Esophagus (tissue), 2 donors: ENCODE measurements around the gene TMEM181. TPM values are rescaled to one million over a fixed set of nuclear protein-coding genes. Genes with fewer than 3 reads are reported as not detected.
"Not testable (repeated sequence)": the region's sequence is repeated elsewhere in the genome, so short reads cannot be mapped to it uniquely, and the experiment has no call there.

Source experiments
- H3K27ac ChIP-seq, 2 donors: one replicate each; pipeline ENCODE4 v1.5.1; 2013; ENCODE audit warnings: low read depth in 2 of 2, mild to moderate bottlenecking in 2 of 2, inconsistent platforms in 1 of 2, low read length in 1 of 2, moderate library complexity in 1 of 2
- H3K27me3 ChIP-seq, 2 donors: one replicate each; pipeline ENCODE4 v1.6.1; 2013; ENCODE audit warnings: low read length in 2 of 2, control low read depth in 1 of 2, mild to moderate bottlenecking in 1 of 2; ENCODE audit not compliant: insufficient read depth in 2 of 2, control insufficient read depth in 1 of 2
- H3K36me3 ChIP-seq, 2 donors: one replicate each; pipeline ENCODE4 v1.6.1; 2013; ENCODE audit warnings: low read length in 1 of 2; ENCODE audit not compliant: control insufficient read depth in 2 of 2, insufficient read depth in 2 of 2
- H3K4me1 ChIP-seq, 2 donors: one replicate each; pipeline ENCODE4 v1.6.1; 2013; ENCODE audit warnings: low read length in 1 of 2; ENCODE audit not compliant: control insufficient read depth in 2 of 2, insufficient read depth in 2 of 2
- H3K4me3 ChIP-seq, 2 donors: one replicate each; pipeline ENCODE4 v1.5.1; 2013; ENCODE audit warnings: low read length in 2 of 2, mild to moderate bottlenecking in 2 of 2, low read depth in 1 of 2, moderate library complexity in 1 of 2
- H3K9me3 ChIP-seq, 2 donors: one replicate each; pipeline ENCODE4 v1.6.1; 2013; ENCODE audit warnings: mild to moderate bottlenecking in 2 of 2, low read depth in 1 of 2, low read length in 1 of 2, moderate library complexity in 1 of 2; ENCODE audit not compliant: control insufficient read depth in 2 of 2, insufficient read depth in 1 of 2
- WGBS, 2 donors: extraction: QIAGEN DNeasy Blood & Tissue Kit; methylation state at CpG; one replicate each; pipeline ENCODE4 v1.1.7; 2013; 5-methylcytosine and 5-hydroxymethylcytosine counted together
- polyA plus RNA-seq, 2 donors: library from polyadenylated mRNA; stranded (reverse); fragments of 200-250 nt; gene quantifications; one replicate each; pipeline ENCODE4 v1.2.3, GENCODE V29; 2013
- donor health status: healthy with polysubstance abuse.
- donor health status: Bipolar disorder and iron deficiency.

The TMEM181 gene
- polyA plus RNA-seq, 2 donors, result 7.9 to 9.3 TPM

GRCh38 chr6:158662954-158663624 is 103.2 kb downstream of the TMEM181 start:
- WGBS, 2 donors, result 41 to 46% methylated on average over 27 of the region's 27 CpGs
- Histone ChIP-seq H3K36me3 (no peaks in the 10 kb centered on the region), H3K27me3 (no peaks in the 10 kb centered on the region), H3K27ac (peak overlapping the region; percentile 80 to 90), H3K9me3 (no peaks in the 10 kb centered on the region), H3K4me1 (peaks cover 0 to 8% of the 10 kb centered on the region in 2 donors), H3K4me3 (peak overlapping the region; percentile 47 to 54)

DNA sequence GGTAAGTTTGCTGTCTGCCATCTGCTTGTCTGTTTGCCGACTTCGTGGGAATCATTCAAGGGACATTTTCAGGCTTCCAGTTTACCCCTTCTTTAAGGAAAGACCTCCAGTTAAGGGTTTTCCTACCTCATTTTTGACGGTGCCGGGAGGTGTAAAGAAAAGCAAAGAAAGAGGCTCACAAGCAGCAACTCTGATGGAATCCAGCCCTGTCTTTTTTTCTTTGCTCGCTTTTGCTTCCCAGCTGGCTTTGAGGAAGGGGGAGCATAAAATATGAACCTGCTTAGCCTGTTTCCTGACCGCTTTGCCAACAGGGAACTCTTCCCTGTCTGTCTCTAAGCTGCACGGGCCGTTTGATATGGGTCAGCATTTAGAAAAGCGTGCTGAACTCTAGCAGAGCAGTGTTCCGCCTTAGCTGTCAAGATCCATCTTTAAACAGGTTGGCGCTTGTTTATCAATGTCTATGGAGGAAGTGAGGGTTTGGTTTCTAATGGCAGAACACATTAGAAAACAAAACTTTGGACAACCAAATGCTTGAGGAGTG is 103.8 kb downstream of the TMEM181 start:
- Histone ChIP-seq H3K36me3 (no peaks in the 10 kb centered on the region), H3K4me3 (peak overlapping the region; percentile 47 to 54), H3K4me1 (peaks cover 0 to 13% of the 10 kb centered on the region in 2 donors), H3K27ac (peak overlapping the region; percentile 80 to 90), H3K27me3 (no peaks in the 10 kb centered on the region), H3K9me3 (no peaks in the 10 kb centered on the region)
- WGBS, 2 donors, result 32 to 37% methylated on average over 11 of the region's 11 CpGs

- WGBS, 2 donors, result 95 to 97% methylated on average over 18 of the region's 18 CpGs
- H3K27ac ChIP-seq, result peak overlapping the region in 1 of 2 donors; percentile 42
- no peaks in the 10 kb centered on the region for H3K36me3 ChIP-seq
- no peaks in the 10 kb centered on the region for H3K27me3 ChIP-seq
- H3K4me1 ChIP-seq, result peaks cover 0 to 13% of the 10 kb centered on the region in 2 donors
- H3K4me3 ChIP-seq, result no peak overlapping the region
- no peaks in the 10 kb centered on the region for H3K9me3 ChIP-seq
Measured at GRCh38 chr6:158665332-158665731, 105.4 kb downstream of the TMEM181 start.

- 74 to 77% methylated on average over 14 of the region's 14 CpGs for WGBS, 2 donors
- H3K27me3 ChIP-seq, result no peaks in the 10 kb centered on the region
- H3K36me3 ChIP-seq, result no peaks in the 10 kb centered on the region
- H3K9me3 ChIP-seq, result no peaks in the 10 kb centered on the region
- H3K4me1 ChIP-seq, result peaks cover 0 to 13% of the 10 kb centered on the region in 2 donors
- H3K4me3 ChIP-seq, result no peak overlapping the region
- H3K27ac ChIP-seq, result peak overlapping the region in 1 of 2 donors; percentile 69
Measured at GRCh38 chr6:158666628-158667359, 106.9 kb downstream of the TMEM181 start.

DNA sequence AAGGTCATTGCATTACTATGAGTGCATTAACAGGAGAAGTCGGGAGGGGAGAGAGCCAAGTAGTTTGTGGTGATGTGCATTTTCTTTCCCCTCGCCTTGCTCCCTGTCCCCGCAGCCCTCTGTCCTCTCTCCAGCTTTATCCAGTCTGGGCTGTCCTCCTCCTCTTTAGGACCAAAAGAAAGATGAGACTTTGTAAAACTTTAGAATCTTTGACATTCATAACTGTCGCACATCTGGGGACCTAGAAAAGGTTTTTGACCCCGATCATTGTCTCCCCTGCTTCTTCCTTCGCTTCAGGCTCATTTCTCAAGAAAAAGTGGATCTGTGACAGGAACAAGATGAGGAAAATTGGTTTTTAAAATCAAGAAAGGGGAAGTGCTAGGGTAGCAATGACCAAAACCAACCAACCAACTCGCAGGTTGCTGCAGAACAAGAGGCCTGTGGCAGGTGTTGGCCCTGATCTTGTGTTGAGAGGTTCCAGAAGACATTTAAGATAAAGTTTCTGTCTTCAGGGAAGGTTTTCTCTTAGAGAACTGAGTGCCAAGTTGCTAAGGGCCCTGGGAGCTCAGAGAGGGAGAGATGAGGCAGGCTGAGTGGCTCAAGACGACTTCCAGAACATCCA is 107.6 kb downstream of the TMEM181 start:
- 90 to 95% methylated on average over 8 of the region's 8 CpGs for WGBS, 2 donors
- H3K27ac ChIP-seq, result peak overlapping the region in 1 of 2 donors; percentile 69
- H3K4me1 ChIP-seq, result peaks cover 0 to 13% of the 10 kb centered on the region in 2 donors
- H3K4me3 ChIP-seq, result no peak overlapping the region
- H3K9me3 ChIP-seq, result no peaks in the 10 kb centered on the region
- H3K27me3 ChIP-seq, result no peaks in the 10 kb centered on the region
- no peaks in the 10 kb centered on the region for H3K36me3 ChIP-seq

DNA sequence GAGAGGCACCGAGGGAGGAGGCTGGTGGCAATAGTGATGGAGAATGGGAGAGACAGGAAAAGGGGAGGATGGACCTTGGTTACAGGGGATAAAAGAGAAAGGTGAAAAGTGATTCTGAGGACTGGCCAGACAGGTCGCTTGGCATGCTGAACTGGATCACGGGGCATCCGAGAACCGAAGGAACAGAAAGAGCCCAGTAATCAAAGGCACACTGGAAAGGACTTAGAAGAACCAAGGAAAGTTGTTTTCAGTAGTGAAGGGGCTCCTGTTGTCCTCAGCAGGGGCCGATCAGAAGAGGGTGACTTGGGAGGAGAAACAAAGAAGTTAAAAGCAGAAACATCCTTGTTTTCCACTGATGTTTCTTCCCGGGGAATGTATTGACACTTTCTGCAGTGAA is 108.8 kb downstream of the TMEM181 start:
- H3K36me3 ChIP-seq, result no peaks in the 10 kb centered on the region
- no peaks in the 10 kb centered on the region for H3K27me3 ChIP-seq
- H3K4me1 ChIP-seq, result peaks cover 0 to 8% of the 10 kb centered on the region in 2 donors
- H3K9me3 ChIP-seq, result no peaks in the 10 kb centered on the region
- H3K4me3 ChIP-seq, result no peak overlapping the region
- 50 to 73% methylated on average over 7 of the region's 7 CpGs for WGBS, 2 donors
- peak overlapping the region; percentile 26 to 78 for H3K27ac ChIP-seq

DNA sequence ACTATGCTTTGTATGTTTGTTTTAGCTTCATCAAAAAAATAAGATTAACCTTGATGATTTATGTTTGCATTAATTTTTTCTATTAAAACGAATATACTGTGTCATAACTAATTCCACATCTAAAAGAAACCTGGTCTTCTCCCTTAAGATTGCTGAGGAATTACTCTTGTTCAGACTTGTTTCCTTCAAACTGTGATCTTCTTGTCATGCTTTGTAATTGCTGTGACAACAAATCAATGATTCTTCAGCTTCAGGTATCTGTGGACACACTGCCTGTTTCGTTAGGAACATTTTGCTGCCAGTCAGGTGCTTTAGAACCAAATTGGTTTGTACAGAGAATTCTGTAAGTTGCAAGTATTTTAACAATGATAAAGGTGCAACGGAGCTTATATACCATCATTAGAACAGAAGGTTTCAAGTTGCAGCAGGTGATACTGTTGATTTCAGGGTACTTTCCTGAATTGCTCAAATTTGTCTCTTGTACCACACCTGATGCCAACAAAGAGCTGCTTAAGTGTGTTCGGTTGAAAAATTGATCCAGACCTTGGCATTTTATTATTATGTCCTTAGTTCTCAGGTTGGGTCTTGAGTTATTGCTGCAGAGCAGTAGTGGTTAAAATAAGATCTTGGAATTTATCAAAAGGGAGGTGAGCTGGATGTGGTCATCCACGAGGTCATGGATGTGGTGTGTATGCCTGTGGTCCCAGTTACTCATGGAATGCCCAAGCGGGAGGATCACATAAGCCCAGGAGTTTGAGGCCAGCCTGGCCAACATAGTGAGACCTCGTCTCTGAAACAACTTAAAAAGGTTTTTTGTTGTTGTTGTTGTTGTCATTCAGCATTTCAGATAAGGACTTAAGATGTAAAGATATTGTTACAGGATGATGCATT is 109.5 kb downstream of the TMEM181 start:
- Histone ChIP-seq H3K27ac (peak overlapping the region; percentile 22 to 28), H3K4me3 (no peak overlapping the region), H3K9me3 (no peaks in the 10 kb centered on the region), H3K4me1 (peaks cover 0 to 8% of the 10 kb centered on the region in 2 donors), H3K36me3 (no peaks in the 10 kb centered on the region), H3K27me3 (no peaks in the 10 kb centered on the region)
- WGBS, 2 donors, result 59 to 61% methylated on average over 7 of the region's 7 CpGs

DNA sequence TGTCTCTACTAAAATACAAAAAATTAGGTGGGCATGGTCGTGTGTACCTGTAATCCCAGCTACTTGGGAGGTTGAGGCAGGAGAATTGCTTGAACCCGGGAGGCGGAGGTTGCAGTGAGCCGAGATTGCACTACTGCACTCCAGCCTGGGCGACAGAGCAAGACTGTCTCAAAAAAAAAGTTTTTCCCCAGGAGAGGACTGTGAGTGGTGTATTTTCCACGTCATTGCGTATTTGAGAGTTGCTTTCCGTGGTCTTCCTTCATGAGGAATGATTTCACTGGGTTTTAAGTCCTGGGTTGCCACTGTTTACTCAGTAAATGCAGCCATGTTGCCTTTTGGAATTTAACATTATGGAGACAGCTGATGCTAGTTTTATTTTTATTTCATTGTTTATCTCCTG is 112.2 kb downstream of the TMEM181 start:
- not testable (repeated sequence) for H3K9me3 ChIP-seq, H3K27me3 ChIP-seq, H3K27ac ChIP-seq, H3K36me3 ChIP-seq, H3K4me1 ChIP-seq, H3K4me3 ChIP-seq
- WGBS, 2 donors, result 88 to 91% methylated on average over 8 of the region's 8 CpGs

- 95 to 96% methylated on average over 6 of the region's 6 CpGs for WGBS, 2 donors
- Histone ChIP-seq H3K4me3 (no peak overlapping the region), H3K27me3 (no peaks in the 10 kb centered on the region), H3K4me1 (peaks cover 0 to 7% of the 10 kb centered on the region in 2 donors), H3K27ac (no peak overlapping the region), H3K9me3 (no peaks in the 10 kb centered on the region), H3K36me3 (no peaks in the 10 kb centered on the region)
Measured at GRCh38 chr6:158672726-158673125, 112.8 kb downstream of the TMEM181 start.
